CD4-positive, alpha-beta T cell treated with Interleukin-1 beta for 1 hour (primary cell): ENCODE results near the gene PSORS1C1.

Source experiments
- DNase-seq, 2 donors: peaks; one replicate each; pipeline ENCODE4 v3.0.0-alpha.2; 2020 to 2022

PSORS1C1 gene

GRCh38 chr6:31128093-31128676, 13.6 kb downstream of the PSORS1C1 start:
- DNase-seq, result peak; percentile 58 to 73

- no peak for DNase-seq
These were observed 14.5 kb downstream of the PSORS1C1 start for GRCh38 chr6:31129130-31129529.

GRCh38 chr6:31130751-31131150, 16.2 kb downstream of the PSORS1C1 start:
- no peak for DNase-seq

- no peak for DNase-seq
These were observed 17.0 kb downstream of the PSORS1C1 start for GRCh38 chr6:31131595-31131994.

GRCh38 chr6:31132806-31133205, 18.2 kb downstream of the PSORS1C1 start:
- no peak for DNase-seq

- no peak for DNase-seq
These were observed 21.1 kb downstream of the PSORS1C1 start for GRCh38 chr6:31135710-31136109.

GRCh38 chr6:31138982-31139381, 24.4 kb downstream of the PSORS1C1 start, which contains the start of gene PSORS1C2:
TSS of gene PSORS1C2 (minus strand) at chr6:31139066. CDS start at chr6:31139026, 40 bp downstream.
- DNase-seq, result no peak

GRCh38 chr6:31139599-31139998, 25.0 kb downstream of the PSORS1C1 start:
- DNase-seq, result no peak

GRCh38 chr6:31140643-31141042, 26.0 kb downstream of the PSORS1C1 start:
- no peak for DNase-seq

GRCh38 chr6:31142361-31142761, 27.8 kb downstream of the PSORS1C1 start:
- DNase-seq, result no peak

GRCh38 chr6:31143148-31143547, 28.5 kb downstream of the PSORS1C1 start:
- DNase-seq, result no peak

- no peak for DNase-seq
These were observed 29.8 kb downstream of the PSORS1C1 start for GRCh38 chr6:31144296-31144969.

GRCh38 chr6:31144970-31145340, 30.4 kb downstream of the PSORS1C1 start:
- DNase-seq, result no peak

- DNase-seq, result no peak
These were observed 30.8 kb downstream of the PSORS1C1 start for GRCh38 chr6:31145386-31145785.

- no peak for DNase-seq
These were observed 35.3 kb downstream of the PSORS1C1 start for GRCh38 chr6:31149827-31150447.

GRCh38 chr6:31152781-31153180, 38.2 kb downstream of the PSORS1C1 start:
- DNase-seq, result no peak

GRCh38 chr6:31154436-31154835, 39.8 kb downstream of the PSORS1C1 start:
- no peak for DNase-seq

- no peak for DNase-seq
These were observed 42.0 kb downstream of the PSORS1C1 start for GRCh38 chr6:31156641-31157040.

GRCh38 chr6:31157513-31158139, 43.0 kb downstream of the PSORS1C1 start, which contains the start of gene CCHCR1:
TSS of gene CCHCR1 (minus strand) at chr6:31157802. CDS start at chr6:31157600, 202 bp downstream.
- no peak for DNase-seq

GRCh38 chr6:31158140-31158862, 43.7 kb downstream of the PSORS1C1 start, which contains the start of gene TCF19:
TSS of gene TCF19 (plus strand) at chr6:31158589. CDS start at chr6:31159470, 881 bp downstream.
- DNase-seq, result peak; percentile 99

- DNase-seq, result peak in 1 of 2 donors; percentile 16
These were observed 44.6 kb downstream of the PSORS1C1 start for GRCh38 chr6:31158863-31159855.
